Choroid plexus epithelial cell (primary cell): ENCODE measurements around the gene COL5A2.

Source experiments
- DNase-seq: peaks from one replicate; pipeline ENCODE4 v3.0.0-alpha.2; 2010; ENCODE audit warnings: low read depth
- H3K4me3 ChIP-seq: 2 replicates; pipeline ENCODE4 v1.5.1; 2011; ENCODE audit warnings: low read depth, mild to moderate bottlenecking, control low read depth, low read length, moderate library complexity
- CTCF ChIP-seq: conservative IDR thresholded peaks from 2 replicates; pipeline ENCODE4 v1.5.1; 2011; ENCODE audit warnings: low read depth, mild to moderate bottlenecking, control low read depth, inconsistent platforms, low read length, moderate library complexity

COL5A2 gene

GRCh38 chr2:189115126-189115525, 64.4 kb downstream of the COL5A2 start:
- peak; percentile 60 for DNase-seq
- TF ChIP-seq CTCF = peak; percentile 29
- H3K4me3 ChIP-seq = no peak overlapping the region

GRCh38 chr2:189113963-189114362, 65.6 kb downstream of the COL5A2 start:
- TF ChIP-seq CTCF = no peak
- peak; percentile 33 for DNase-seq

GRCh38 chr2:189111063-189111715, 68.4 kb downstream of the COL5A2 start:
- H3K4me3 ChIP-seq = no peak overlapping the region
- TF ChIP-seq CTCF = no peak
- no peak for DNase-seq

More at GRCh38 chr2:189113963-189114362, 65.6 kb downstream of the COL5A2 start:
- no peak overlapping the region for H3K4me3 ChIP-seq

- H3K4me3 ChIP-seq = no peak overlapping the region
- TF ChIP-seq CTCF = peak; percentile 10
- DNase-seq = no peak
Measured at GRCh38 chr2:189109921-189110397, 69.6 kb downstream of the COL5A2 start.

GRCh38 chr2:189104934-189105333, 74.6 kb downstream of the COL5A2 start:
- no peak for TF ChIP-seq CTCF
- no peak overlapping the region for H3K4me3 ChIP-seq
- peak; percentile 74 for DNase-seq

- H3K4me3 ChIP-seq = no peak overlapping the region
- no peak for DNase-seq
- no peak for TF ChIP-seq CTCF
Measured at GRCh38 chr2:189102735-189103134, 76.8 kb downstream of the COL5A2 start.

GRCh38 chr2:189097934-189098333, 81.6 kb downstream of the COL5A2 start:
- H3K4me3 ChIP-seq = no peak overlapping the region
- TF ChIP-seq CTCF = no peak
- no peak for DNase-seq
